Neuronal stem cell (in vitro differentiated cells): ENCODE results near the gene ADAM19.

Experiments
- DNase-seq: peaks from one replicate; pipeline ENCODE4 v3.0.0-alpha.2; 2013; ENCODE audit warnings: low spot score
- H2AFZ ChIP-seq: one replicate; pipeline ENCODE4 v1.6.1; 2013; ENCODE audit warnings: mild to moderate bottlenecking, low read length, inconsistent platforms
- H2AK5ac ChIP-seq: 2 replicates; pipeline ENCODE4 v1.6.1; 2013; ENCODE audit warnings: low read depth, mild to moderate bottlenecking, inconsistent platforms, low read length, moderate library complexity, mixed read lengths
- H2BK120ac ChIP-seq: 2 replicates; pipeline ENCODE4 v1.6.1; 2013; ENCODE audit warnings: low read depth, mild to moderate bottlenecking, inconsistent platforms, low read length, moderate library complexity, mixed read lengths
- H2BK12ac ChIP-seq: one replicate; pipeline ENCODE4 v1.6.1; 2013; ENCODE audit warnings: low read length, inconsistent platforms
- H2BK15ac ChIP-seq: 2 replicates; pipeline ENCODE4 v1.6.1; 2013; ENCODE audit warnings: mild to moderate bottlenecking, low read length, inconsistent platforms, mixed read lengths
- H2BK5ac ChIP-seq: one replicate; pipeline ENCODE4 v1.6.1; 2013; ENCODE audit warnings: inconsistent platforms, mild to moderate bottlenecking, low read length, moderate library complexity
- H3K14ac ChIP-seq: one replicate; pipeline ENCODE4 v1.6.1; 2013; ENCODE audit warnings: low read length, inconsistent platforms
- H3K18ac ChIP-seq: 2 replicates; pipeline ENCODE4 v1.6.1; 2013; ENCODE audit warnings: low read length, inconsistent platforms
- H3K23ac ChIP-seq: 2 replicates; pipeline ENCODE4 v1.6.1; 2013; ENCODE audit warnings: low read depth, mild to moderate bottlenecking, mixed read lengths, low read length, inconsistent platforms; ENCODE audit not compliant: poor library complexity
- H3K27ac ChIP-seq: replicated peaks from 3 replicates; pipeline ENCODE4 v1.5.1; 2013; ENCODE audit warnings: low read length, inconsistent platforms
- H3K27me3 ChIP-seq, 3 experiments: 2 replicates each; pipeline ENCODE4 v1.6.1; 2013; ENCODE audit warnings: low read length in 3 of 3, mild to moderate bottlenecking in 2 of 3, inconsistent platforms in 1 of 3, low read depth in 1 of 3, mixed read lengths in 1 of 3, moderate library complexity in 1 of 3; ENCODE audit not compliant: control insufficient read depth in 3 of 3, insufficient read depth in 3 of 3
- H3K36me3 ChIP-seq, 2 donors: replicated peaks in 1 of 2; 2 replicates each; pipeline ENCODE4 v1.6.1; 2013; ENCODE audit warnings: low read length in 2 of 2; ENCODE audit not compliant: control insufficient read depth in 2 of 2, insufficient read depth in 2 of 2
- H3K4ac ChIP-seq: 2 replicates; pipeline ENCODE4 v1.6.1; 2013; ENCODE audit warnings: inconsistent platforms, mild to moderate bottlenecking, low read length, moderate library complexity
- H3K4me1 ChIP-seq, 2 donors: 1 replicate in 1 of 2; 2 replicates in 1 of 2; pipeline ENCODE4 v1.6.1; 2013; ENCODE audit warnings: low read length in 2 of 2, low read depth in 1 of 2; ENCODE audit not compliant: control insufficient read depth in 2 of 2, insufficient read depth in 1 of 2
- H3K4me2 ChIP-seq: one replicate; pipeline ENCODE4 v1.6.1; 2013; ENCODE audit warnings: mild to moderate bottlenecking, low read length, inconsistent platforms; ENCODE audit not compliant: insufficient read depth, poor library complexity, severe bottlenecking
- H3K4me3 ChIP-seq, 2 donors: 2 replicates each; pipeline ENCODE4 v1.5.1; 2013; ENCODE audit warnings: low read length in 2 of 2, mild to moderate bottlenecking in 2 of 2, inconsistent platforms in 1 of 2, moderate library complexity in 1 of 2
- H3K79me1 ChIP-seq: one replicate; pipeline ENCODE4 v1.6.1; 2013; ENCODE audit warnings: low read depth, mild to moderate bottlenecking, inconsistent platforms, low read length, moderate library complexity
- H3K9ac ChIP-seq: one replicate; pipeline ENCODE4 v1.6.1; 2013; ENCODE audit warnings: mild to moderate bottlenecking, low read depth, low read length, inconsistent platforms; ENCODE audit not compliant: poor library complexity
- H3K9me3 ChIP-seq, 2 donors: replicated peaks in 1 of 2; 2 replicates each; pipeline versions ENCODE3 to v1.6.1; 2013; ENCODE audit warnings: low read length in 2 of 2, mild to moderate bottlenecking in 2 of 2, inconsistent platforms in 1 of 2, low read depth in 1 of 2, mixed read lengths in 1 of 2, moderate library complexity in 1 of 2; ENCODE audit not compliant: control insufficient read depth in 2 of 2, insufficient read depth in 1 of 2
- H4K8ac ChIP-seq: one replicate; pipeline ENCODE4 v1.6.1; 2013; ENCODE audit warnings: low read depth, mild to moderate bottlenecking, inconsistent platforms, low read length, moderate library complexity
- H4K91ac ChIP-seq: one replicate; pipeline ENCODE4 v1.6.1; 2013; ENCODE audit warnings: low read length, low read depth, mild to moderate bottlenecking, inconsistent platforms; ENCODE audit not compliant: poor library complexity
- WGBS, 2 donors: extraction: QIAGEN DNeasy Blood & Tissue Kit; methylation state at CpG; one replicate each; pipeline ENCODE4 v1.1.7; 2013; ENCODE audit warnings: missing lambda C conversion rate in 2 of 2, mixed read lengths in 1 of 2; ENCODE audit not compliant: insufficient read length in 2 of 2, insufficient replicate concordance in 1 of 2; ENCODE audit errors: extremely low coverage in 2 of 2; 5-methylcytosine and 5-hydroxymethylcytosine counted together

ADAM19 gene

DNA sequence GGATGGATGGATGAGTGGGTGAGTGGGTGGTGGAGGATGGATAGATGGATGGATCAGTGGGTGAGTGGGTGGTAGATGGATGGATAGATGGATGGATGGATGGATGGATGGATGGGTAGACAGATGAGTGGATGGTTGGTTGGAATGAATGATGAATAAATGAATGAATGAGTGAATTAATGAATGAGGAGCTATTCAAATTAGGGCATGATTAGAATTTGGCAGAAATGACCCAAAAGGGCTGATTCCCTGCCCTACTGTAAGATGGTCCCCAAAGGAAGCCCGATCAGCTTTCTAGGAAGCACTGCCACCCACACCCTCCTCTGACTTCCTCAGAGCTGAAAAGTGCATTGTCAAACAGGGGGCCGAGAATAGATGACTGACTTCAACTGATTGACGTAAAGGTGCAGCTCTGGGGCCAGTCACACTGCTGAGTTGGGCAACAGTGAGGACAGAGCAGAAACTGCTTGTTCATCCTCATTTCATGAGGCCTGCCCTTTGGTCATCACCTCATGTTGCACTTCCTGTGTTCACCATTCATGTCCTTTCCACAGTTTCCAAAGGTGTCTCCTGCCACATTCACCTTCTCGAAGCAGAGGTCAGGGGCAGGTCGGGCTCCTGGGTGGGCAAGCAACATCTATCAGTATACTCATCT is 81.3 kb downstream of the ADAM19 start:
- Histone ChIP-seq H3K9ac (no peak overlapping the region), H2BK5ac (no peak overlapping the region), H3K4me3 (no peak overlapping the region), H2AFZ (no peak overlapping the region), H3K9me3 (no peaks in the 10 kb centered on the region), H2BK15ac (no peak overlapping the region), H3K14ac (no peak overlapping the region), H4K91ac (no peak overlapping the region), H3K27me3 (no peaks in the 10 kb centered on the region), H3K23ac (no peak overlapping the region), H2AK5ac (no peak overlapping the region), H3K4me1 (peaks cover 0 to 6% of the 10 kb centered on the region in 2 donors), H3K4ac (no peak overlapping the region), H3K79me1 (no peaks in the 10 kb centered on the region), H2BK12ac (no peak overlapping the region), H3K27ac (no peak overlapping the region), H3K18ac (no peak overlapping the region), H2BK120ac (no peak overlapping the region), H3K36me3 (peaks cover 0 to 11% of the 10 kb centered on the region in 2 donors), H4K8ac (no peak overlapping the region), H3K4me2 (no peak overlapping the region)
- DNase-seq, result no peak
- WGBS, 2 donors, result no CpG with 5 or more reads among the region's 5 CpGs

DNA sequence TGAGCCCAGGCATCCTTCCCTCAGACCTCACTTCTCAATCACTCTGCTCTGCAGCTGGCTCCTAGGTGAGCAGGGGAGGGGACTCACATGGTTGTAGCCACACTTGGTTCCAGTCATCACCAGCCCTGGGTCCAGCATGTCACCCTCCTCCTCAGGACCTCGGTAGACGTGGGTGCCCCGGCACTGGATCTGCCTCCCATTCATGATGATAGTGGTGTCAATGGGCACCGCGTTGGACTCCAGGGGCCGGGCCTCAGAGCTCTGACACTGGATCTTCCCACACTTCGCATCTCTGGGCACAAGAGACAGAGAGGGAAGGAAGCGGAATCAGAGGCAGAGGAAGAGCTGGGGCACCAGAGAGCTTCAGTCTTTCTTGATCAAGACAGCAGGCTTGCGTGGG is 82.7 kb downstream of the ADAM19 start:
- H2BK120ac ChIP-seq, result no peak overlapping the region
- no peak overlapping the region for H2BK5ac ChIP-seq
- H2BK15ac ChIP-seq, result no peak overlapping the region
- no peak overlapping the region for H4K8ac ChIP-seq
- no peak overlapping the region for H2AFZ ChIP-seq
- no peak overlapping the region for H3K4ac ChIP-seq
- DNase-seq, result no peak
- no peak overlapping the region for H4K91ac ChIP-seq
- H2BK12ac ChIP-seq, result no peak overlapping the region
- H3K79me1 ChIP-seq, result no peaks in the 10 kb centered on the region
- WGBS, 2 donors, result no CpG with 5 or more reads among the region's 9 CpGs
- no peaks in the 10 kb centered on the region for H3K9me3 ChIP-seq
- peaks cover 0 to 16% of the 10 kb centered on the region in 2 donors for H3K36me3 ChIP-seq
- no peak overlapping the region for H3K23ac ChIP-seq
- no peak overlapping the region for H3K9ac ChIP-seq
- no peaks in the 10 kb centered on the region for H3K27me3 ChIP-seq
- H2AK5ac ChIP-seq, result no peak overlapping the region
- no peak overlapping the region for H3K18ac ChIP-seq
- no peak overlapping the region for H3K4me2 ChIP-seq
- no peak overlapping the region for H3K14ac ChIP-seq
- no peak overlapping the region for H3K27ac ChIP-seq
- H3K4me3 ChIP-seq, result peak overlapping the region in 1 of 2 donors; percentile 53
- H3K4me1 ChIP-seq, result peaks cover 0 to under 1% of the 10 kb centered on the region in 2 donors

DNA sequence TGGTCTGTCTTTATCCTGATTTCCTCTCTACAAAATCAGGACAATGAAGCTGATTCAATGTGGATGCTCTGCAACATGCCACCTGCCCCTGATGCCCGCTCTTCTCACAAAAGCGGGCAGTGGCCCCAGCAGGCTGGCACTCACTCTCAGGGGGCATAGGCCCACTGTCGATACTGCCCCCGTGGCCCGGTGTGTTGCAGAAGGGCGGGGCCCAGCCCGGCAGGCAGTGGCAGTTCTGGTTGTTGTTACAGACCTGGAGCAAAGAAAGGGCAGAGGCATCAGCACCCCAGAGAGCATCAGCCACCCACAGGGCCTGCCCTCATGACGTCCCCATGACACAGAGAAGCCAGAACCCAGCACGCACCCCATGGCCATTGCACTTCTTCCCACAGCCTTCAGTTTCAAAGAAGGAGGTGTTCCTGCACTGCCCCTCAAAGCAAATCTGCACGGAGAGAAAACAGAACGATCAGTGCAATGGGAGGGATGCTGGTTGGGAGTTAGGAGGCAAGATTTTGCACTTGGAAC is 84.0 kb downstream of the ADAM19 start:
- no peak overlapping the region for H2BK12ac ChIP-seq
- H3K4me3 ChIP-seq, result no peak overlapping the region
- H2BK15ac ChIP-seq, result no peak overlapping the region
- H2AK5ac ChIP-seq, result no peak overlapping the region
- H3K4ac ChIP-seq, result no peak overlapping the region
- no peaks in the 10 kb centered on the region for H3K9me3 ChIP-seq
- WGBS, 2 donors, result no CpG with 5 or more reads among the region's 11 CpGs
- H3K27ac ChIP-seq, result no peak overlapping the region
- H2BK120ac ChIP-seq, result no peak overlapping the region
- no peak overlapping the region for H2AFZ ChIP-seq
- no peak overlapping the region for H3K4me2 ChIP-seq
- no peak overlapping the region for H3K14ac ChIP-seq
- no peak overlapping the region for H2BK5ac ChIP-seq
- DNase-seq, result no peak
- H3K9ac ChIP-seq, result no peak overlapping the region
- no peak overlapping the region for H4K91ac ChIP-seq
- no peaks in the 10 kb centered on the region for H3K79me1 ChIP-seq
- no peaks in the 10 kb centered on the region for H3K27me3 ChIP-seq
- H3K36me3 ChIP-seq, result peaks cover 0 to 20% of the 10 kb centered on the region in 2 donors
- peak overlapping the region; percentile 4 for H4K8ac ChIP-seq
- peak overlapping the region; percentile 49 for H3K18ac ChIP-seq
- H3K23ac ChIP-seq, result peak overlapping the region; percentile 74
- H3K4me1 ChIP-seq, result no peaks in the 10 kb centered on the region

DNA sequence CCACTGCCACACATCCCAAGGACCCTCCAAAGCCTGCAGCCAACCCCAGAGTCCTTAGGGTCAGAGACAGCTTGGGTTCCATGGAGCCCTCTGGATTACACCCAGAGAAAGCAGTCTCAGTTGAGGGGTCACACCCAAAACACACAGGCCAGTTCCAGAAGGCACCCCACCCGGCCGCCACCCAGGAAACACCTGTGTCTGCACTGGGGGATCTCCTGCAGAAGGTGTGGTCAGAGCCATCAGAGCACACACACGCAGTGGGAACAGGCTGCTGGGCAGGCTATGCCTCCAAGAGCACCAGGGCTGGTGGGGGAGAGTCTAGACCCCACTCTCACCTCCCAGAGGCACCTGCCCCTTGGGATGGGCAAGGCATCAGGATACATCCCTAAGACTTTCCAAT is 88.2 kb downstream of the ADAM19 start:
- Histone ChIP-seq H2BK5ac (no peak overlapping the region), H3K23ac (no peak overlapping the region), H3K79me1 (no peaks in the 10 kb centered on the region), H3K4me2 (no peak overlapping the region), H3K27me3 (no peaks in the 10 kb centered on the region), H3K27ac (no peak overlapping the region), H2BK120ac (no peak overlapping the region), H2AFZ (no peak overlapping the region), H3K36me3 (peaks cover 0 to 19% of the 10 kb centered on the region in 2 donors), H3K4me1 (no peaks in the 10 kb centered on the region), H3K4ac (no peak overlapping the region), H4K8ac (no peak overlapping the region), H3K9ac (no peak overlapping the region), H3K18ac (no peak overlapping the region), H2AK5ac (no peak overlapping the region), H2BK15ac (no peak overlapping the region), H2BK12ac (no peak overlapping the region), H3K14ac (no peak overlapping the region), H3K4me3 (no peak overlapping the region), H3K9me3 (no peaks in the 10 kb centered on the region), H4K91ac (no peak overlapping the region)
- no CpG with 5 or more reads among the region's 3 CpGs for WGBS, 2 donors
- DNase-seq, result no peak
